ENCODE measurements around the gene PRIMPOL.
A peak's percentile ranks its signal among the peaks of the same experiment; 100 is the strongest.
"Not testable (repeated sequence)": the region's sequence is repeated elsewhere in the genome, so short reads cannot be mapped to it uniquely, and the experiment has no call there.

Gene PRIMPOL

DNA sequence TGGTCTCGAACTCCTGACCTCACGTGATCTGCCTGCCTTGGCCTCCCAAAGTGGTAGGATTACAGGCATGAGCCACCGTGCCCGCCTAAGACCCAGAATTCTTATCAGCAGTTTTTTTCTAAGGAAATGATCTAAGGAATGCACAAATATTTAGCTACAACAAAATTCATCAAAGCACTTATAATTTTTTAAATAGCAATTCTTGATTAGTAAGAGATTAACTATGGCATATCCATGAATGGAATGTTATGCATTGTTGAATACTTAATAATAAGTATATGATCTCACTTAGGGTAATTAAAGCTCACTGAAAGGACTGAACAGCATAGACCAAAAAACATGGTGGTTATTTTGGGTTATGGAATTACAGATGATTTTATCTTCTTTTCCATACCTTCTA lies 66.0 kb downstream of the PRIMPOL start:
- no peak for DNase-seq

DNA sequence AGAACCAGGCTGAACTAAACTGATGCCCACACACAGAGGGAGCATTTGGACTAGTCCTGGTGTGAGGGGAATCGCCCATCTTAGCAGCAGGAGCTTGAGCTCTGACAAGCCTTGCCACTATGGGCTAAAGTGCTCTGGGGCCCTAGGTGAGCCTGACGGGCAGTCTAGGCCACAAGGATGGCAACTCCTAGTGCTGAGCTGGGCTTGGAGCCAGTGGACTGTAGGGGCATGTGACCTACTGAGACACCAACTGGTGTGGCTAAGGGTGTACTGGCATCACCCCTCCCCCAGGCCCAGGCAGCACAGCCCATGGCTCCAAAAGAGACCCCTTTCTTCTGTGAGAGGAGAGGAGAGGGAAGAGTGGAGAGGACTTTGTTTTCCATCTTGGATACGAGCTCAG lies 69.9 kb downstream of the PRIMPOL start:
- no peak for DNase-seq

DNA sequence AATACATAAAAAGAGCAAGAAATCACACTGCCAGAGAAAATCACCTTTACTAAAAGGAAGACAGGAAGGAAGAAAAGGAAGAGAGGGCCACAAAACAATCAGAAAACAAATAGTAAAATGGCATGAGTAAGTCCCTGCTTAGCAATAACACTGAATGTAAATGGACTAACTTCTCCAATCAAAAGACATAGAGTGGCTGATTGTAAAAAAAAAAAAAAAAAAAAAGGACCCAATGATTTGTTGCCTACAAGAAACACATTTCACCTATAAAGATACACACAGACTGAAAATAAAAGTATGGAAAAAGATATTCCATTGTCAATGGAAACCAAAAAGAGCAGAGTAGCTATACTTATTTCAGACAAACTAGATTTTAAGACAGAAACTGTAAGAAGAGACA lies 71.7 kb downstream of the PRIMPOL start:
- DNase-seq: no peak

DNA sequence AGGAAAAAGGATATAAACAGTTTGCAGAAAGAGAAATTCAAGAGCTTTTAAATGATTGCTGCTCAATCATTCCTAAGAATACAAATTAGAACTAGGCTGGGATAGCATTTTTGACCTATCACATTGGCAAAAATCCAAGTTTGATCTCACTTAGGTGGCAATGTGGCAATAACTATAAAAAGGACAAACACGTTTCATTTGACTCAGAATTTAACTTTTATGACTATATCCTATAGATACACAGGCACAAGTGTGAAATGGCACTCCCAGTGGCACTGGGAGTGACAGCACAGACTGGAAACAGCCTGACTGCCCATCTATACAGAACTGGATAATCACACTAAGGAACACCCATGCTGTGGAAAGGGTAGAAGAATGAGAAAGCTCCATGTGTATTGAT lies 73.3 kb downstream of the PRIMPOL start:
- DNase-seq: no peak

DNA sequence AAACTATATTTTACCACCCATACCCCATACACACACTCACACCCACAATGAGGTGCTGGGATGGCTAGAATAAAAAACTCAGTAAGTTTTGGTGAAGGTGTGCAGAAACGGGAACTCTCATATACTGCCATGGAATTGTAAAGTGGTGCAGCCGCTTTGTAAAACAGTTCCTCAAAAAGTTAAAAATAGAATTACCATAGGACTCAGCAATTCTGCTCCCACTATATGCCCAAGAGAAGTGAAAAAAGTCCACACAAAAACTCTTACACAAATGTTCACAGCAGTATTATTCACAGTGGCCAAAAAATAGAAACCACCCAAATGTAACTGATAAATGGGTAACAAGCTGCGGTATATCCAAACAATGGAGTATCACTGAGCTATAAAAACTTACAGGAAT lies 77.9 kb downstream of the PRIMPOL start:
- no peak for DNase-seq

DNA sequence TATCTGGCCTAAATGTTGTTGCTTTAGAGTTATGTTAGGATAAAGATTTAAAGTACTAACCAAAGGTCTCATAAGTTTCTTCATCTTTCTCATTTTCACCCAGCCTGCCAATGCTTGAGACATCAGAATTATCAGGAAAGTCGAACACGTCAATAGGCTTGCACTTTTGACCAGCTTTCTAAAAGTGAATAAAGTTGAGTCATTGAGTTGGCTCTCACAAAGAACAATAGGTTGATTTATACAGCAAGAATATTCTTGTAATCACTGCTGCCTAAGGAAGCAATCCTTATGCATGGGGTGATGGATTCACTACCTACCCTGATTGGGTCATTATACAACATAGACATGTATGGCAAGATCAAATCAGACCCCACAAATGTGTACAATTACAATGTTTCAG lies 79.3 kb downstream of the PRIMPOL start:
- DNase-seq: no peak

DNA sequence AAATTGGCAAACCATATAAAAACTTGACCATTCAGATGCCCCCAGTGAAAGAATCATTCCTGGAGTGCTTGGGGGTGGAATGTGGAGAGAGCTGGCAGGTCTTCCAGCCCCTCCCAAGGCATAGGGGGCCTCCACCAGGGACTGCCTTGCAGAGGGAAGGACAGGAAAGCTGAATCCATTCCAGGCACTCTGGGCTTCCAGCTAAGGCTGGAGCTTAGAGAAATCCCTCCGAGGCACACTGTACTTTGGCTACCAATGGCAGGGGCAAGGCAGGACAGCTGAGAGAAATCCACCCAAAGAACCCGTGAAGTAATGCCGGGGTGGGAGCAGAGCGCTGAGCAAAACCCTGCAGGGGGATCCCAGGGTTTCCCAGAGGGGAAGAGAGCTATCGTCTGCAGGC lies 80.4 kb downstream of the PRIMPOL start:
- no peak for DNase-seq

DNA sequence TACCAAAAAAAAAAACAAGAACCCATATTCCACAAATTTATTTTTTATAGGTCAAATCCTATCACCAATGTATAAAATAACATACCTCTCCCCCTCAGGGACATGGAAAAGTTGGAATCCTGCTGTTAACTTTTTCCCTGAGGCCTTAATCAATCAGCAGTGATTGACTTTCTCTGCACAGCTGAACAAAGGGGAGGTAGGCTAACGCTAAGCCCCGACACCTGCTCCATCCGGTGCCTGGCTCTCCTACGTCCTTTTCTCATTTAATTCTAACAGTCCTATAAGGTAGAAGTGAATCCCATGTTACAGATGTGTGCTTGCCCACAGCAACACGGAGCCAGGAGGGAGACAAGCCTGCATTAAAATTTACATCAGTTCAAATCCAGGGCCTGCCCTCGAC lies 81.5 kb downstream of the PRIMPOL start:
- no peak for DNase-seq

DNA sequence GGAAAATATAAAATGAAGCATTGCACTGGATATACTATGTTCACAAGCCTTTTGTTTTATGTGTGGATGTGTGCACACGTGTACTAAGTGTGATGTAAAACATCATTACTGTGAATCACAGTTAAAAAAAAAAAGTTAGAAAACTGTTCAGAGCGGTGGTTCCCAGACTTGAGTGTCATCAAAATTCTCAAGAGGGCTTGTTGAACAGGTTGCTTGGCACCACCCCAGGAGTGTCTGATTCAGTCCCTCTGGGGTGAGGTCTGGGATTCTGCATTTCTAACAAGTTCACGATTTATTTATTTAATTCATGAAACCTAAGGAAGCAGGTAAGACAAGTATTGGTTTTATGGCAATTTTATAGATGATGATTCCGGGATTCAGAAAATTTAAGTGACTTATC lies 82.6 kb downstream of the PRIMPOL start:
- no peak for DNase-seq

DNA sequence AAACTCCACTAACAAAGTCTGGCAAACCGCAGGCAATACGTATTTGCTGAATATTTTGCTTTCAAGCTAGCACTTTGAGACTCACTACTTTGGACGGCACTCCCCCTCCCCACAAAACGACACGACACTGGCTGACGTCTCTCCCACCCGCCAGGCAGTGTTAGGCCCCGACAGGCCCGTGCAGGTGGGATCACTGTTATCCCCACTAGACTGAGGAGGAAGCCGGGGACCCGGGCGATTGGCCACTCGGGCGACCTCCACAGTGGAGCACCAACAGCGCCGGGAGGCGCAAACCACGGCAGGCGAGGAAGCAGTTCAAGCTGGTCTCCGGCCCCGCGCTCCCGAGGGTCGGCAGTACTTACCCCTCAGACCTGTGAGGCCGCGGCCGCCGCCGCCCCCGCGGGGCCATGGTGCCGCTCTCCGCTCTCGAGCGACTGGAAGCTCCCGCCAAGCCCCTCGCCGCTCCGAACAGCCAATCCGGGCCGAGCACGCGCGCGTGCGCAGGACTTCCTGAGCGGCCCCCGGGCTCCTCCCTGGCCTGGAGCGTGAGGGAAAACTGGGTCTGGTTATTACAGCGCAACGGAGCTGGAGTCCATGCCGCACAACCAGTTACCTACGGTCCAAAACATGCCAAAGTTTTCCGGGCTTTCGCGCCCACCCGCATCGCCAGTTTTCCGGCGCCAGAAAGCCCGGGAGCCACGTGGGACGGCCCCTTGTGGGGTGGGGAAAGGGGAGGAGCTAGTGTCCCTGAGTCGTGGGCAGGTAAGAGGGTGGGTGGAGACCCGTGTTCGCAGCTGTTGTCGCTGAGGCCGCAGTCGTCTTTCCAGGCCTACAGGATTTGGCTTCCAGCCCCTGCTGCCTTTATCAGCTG lies 84.4 kb downstream of the PRIMPOL start, which contains the start of gene CENPU:
TSS of gene CENPU (minus strand) at position 443 of the 871 bp plus-strand sequence. CDS start at position 409, 34 bp downstream.
- peak; percentile 96 for DNase-seq

DNA sequence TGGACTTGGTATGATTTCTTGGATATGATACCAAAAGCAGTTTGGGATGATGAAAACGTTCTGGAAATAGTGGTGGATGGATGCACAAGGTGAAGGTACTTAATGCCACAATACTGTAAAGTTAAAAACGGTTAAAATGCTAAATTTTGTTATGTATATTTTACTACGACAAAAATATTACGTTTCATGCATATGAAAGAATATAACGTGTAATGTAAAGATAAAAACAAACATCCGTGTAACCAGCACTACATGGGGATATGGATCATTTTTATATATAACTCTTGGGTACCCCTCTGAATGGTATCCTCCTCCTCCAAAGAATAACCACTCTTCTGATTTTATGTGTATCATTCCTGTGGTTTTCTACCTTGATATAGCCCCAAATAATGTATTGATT lies 85.2 kb downstream of the PRIMPOL start:
- DNase-seq: no peak

DNA sequence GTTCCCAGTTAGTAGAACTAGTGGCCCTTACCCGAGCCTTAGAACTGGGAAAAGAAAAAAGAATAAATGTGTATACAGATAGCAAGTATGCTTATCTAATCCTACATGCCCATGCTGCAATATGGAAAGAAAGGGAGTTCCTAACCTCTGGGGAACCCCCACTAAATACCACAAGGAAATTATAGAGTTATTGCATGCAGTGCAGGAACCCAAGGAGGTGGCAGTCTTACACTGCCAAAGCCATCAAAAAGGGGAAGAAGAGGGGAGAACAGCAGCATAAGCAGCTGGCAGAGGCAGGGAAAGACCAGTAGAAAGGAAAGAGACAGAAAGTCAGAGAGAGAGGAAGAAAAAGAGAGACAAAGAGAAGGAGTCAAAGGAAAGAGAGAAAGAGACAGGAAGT lies 90.0 kb downstream of the PRIMPOL start:
- DNase-seq: not testable (repeated sequence)

DNA sequence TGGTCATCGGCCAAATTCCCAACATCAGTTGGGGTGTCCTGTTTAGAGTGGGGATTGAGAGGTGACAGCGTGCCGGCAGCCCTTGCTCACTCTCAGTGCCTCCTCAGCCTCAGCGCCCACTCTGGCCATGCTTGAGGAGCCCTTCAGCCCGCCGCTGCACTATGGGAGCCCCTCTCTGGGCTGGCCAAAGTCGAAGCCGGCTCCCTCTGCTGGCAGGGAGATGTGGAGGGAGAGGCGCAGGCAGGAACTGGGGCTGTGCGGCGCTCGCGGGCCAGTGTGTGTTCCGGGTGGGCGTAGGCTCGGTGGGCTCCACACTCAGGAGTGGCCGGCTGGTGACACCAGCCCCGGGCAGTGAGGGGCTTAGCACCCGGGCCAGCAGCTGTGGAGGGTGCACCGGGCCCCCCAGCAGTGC lies 91.4 kb downstream of the PRIMPOL start:
- DNase-seq: no peak

DNA sequence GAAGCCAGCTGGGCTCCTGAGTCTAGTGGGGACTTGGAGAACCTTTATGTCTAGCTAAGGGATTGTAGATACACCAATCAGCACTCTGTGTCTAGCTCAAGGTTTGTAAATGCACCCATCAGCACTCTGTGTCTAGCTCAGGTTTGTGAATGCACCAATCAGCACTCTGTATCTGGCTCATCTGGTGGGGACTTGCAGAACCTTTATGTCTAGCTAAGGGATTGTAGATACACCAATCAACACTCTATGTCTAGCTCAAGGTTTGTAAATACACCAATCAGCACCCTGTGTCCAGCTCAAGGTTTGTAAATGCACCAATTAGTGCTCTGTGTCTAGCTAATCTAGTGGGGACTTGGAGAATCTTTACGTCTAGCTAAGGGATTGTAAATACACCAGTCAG lies 92.1 kb downstream of the PRIMPOL start:
- DNase-seq: not testable (repeated sequence)

DNA sequence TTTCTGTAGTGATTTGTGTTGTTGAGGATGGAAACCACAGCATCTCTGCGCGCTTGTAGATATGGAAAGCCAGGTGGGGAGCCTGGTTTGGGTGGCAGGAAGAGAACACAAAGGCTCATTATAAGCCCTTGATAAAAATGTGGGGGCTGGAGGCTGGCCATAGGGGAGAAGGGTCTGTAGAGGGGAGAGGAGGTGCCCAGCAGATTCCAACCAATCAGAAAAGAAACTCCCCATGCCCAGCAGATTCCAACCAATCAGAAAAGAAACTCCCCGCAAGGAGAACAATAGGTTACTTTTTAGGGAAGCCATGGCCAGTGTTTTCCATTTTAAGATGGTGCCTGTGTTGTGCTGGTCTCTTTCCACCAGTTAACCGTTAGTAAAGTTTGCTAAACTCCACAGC lies 94.1 kb downstream of the PRIMPOL start:
- no peak for DNase-seq

DNA sequence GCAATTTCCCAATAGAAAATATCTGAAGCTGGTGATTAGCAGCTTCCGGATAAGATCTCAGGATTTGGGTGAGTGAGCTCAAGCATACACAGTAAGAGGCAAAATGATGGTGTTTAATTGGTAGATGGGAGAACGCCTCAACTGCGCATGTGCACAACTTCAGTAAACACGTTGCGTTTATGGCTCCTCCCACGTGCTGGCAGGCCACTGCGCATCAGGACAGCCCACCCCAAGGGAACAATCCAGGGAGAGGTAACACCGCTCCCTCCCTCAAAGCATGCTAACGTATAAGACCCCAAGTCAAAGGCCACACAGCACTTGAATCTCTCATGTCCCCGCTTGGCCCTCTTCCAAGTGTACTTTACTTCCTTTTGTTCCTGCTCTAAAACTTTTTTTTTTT lies 94.7 kb downstream of the PRIMPOL start:
- no peak for DNase-seq

Measured in activated naive CD4-positive, alpha-beta T cell treated with Interleukin-2 at 50 U/mL for 16 hours (primary cell).